A549 treated with AZD9567 at 1 μM for 4 hours (cell line): ENCODE data around the gene IREB2. TPM values are rescaled to one million over a fixed set of nuclear protein-coding genes. Genes with fewer than 3 reads are reported as not detected.

Experiments used
- total RNA-seq: library from RNA; stranded (reverse); fragments of 200-300 nt; extraction: Qiagen RNA extraction; gene quantifications from 5 replicates; pipeline ENCODE4 v1.2.3, GENCODE V29; 2022; ENCODE audit not compliant: insufficient read depth

The IREB2 gene
- total RNA-seq, result 34.6 to 55.8 TPM (median 47.2 TPM) in 5 replicates

GRCh38 chr15:78437762-78438618 is at the start of gene IREB2:
Gene IREB2, plus strand, starts transcription at chr15:78438216. Its CDS starts 122 bp downstream, at chr15:78438338.

GRCh38 chr15:78506971-78507830 is 69.2 kb downstream of the IREB2 start, which contains the start of gene HYKK:
Gene HYKK, plus strand, starts transcription at chr15:78507577. Its CDS starts 5,512 bp downstream, at chr15:78513089.

GRCh38 chr15:78540141-78540870 is 102.3 kb downstream of the IREB2 start, which contains the start of gene PSMA4:
Gene PSMA4, plus strand, starts transcription at chr15:78540444. Its CDS starts 1,484 bp downstream, at chr15:78541928.

Other genes with a start within 250 kb of the IREB2 start
- gene ACSBG1, start 203.7 kb upstream of the IREB2 start, total RNA-seq, result 0.21 to 0.57 TPM (median 0.33 TPM) in 4 of 5 replicates, not detected in the other
- gene DNAJA4, start 173.7 kb upstream of the IREB2 start, total RNA-seq, result 0.03 TPM in 1 of 5 replicates, not detected in the others
- gene SKIC8, start 138.6 kb upstream of the IREB2 start, total RNA-seq, result 83.5 to 122 TPM (median 88.0 TPM) in 5 replicates
- 1.3 to 6.1 TPM (median 1.9 TPM) in 5 replicates for gene CRABP1, start 97.9 kb upstream of the IREB2 start, total RNA-seq
- gene HYKK, start 69.4 kb downstream of the IREB2 start, total RNA-seq, result 4.7 to 7.7 TPM (median 6.0 TPM) in 5 replicates
- 373 to 625 TPM (median 393 TPM) in 5 replicates for gene PSMA4, start 102.2 kb downstream of the IREB2 start, total RNA-seq
- 27.8 to 38.1 TPM (median 31.9 TPM) in 5 replicates for gene CHRNA5, start 127.3 kb downstream of the IREB2 start, total RNA-seq
- 0.34 to 0.46 TPM (median 0.36 TPM) in 4 of 5 replicates, not detected in the other for gene CHRNA3, start 182.8 kb downstream of the IREB2 start, total RNA-seq
- gene CHRNB4, start 203.0 kb downstream of the IREB2 start, total RNA-seq, result 0.97 to 1.2 TPM (median 1.1 TPM) in 4 of 5 replicates, not detected in the other